NCI-H510A (cell line): ENCODE measurements around the gene TNS1.
"Not testable (repeated sequence)": the region's sequence is repeated elsewhere in the genome, so short reads cannot be mapped to it uniquely, and the experiment has no call there.

ENCODE experiments used
- DNase-seq: peaks from one replicate; lab custom pipeline; 2025; lab: John Stamatoyannopoulos, UW

Gene TNS1

GRCh38 chr2:217810260-217810659 lies 192.5 kb downstream of the TNS1 start:
- no peak for DNase-seq

GRCh38 chr2:217809736-217810135 lies 193.1 kb downstream of the TNS1 start:
- DNase-seq, result no peak

- DNase-seq, result not testable (repeated sequence)
Observed at GRCh38 chr2:217808967-217809366, 193.8 kb downstream of the TNS1 start.

GRCh38 chr2:217808326-217808725 lies 194.5 kb downstream of the TNS1 start:
- no peak for DNase-seq

- no peak for DNase-seq
Observed at GRCh38 chr2:217807753-217808152, 195.0 kb downstream of the TNS1 start.

GRCh38 chr2:217807025-217807424 lies 195.8 kb downstream of the TNS1 start:
- no peak for DNase-seq

GRCh38 chr2:217806482-217806765 lies 196.4 kb downstream of the TNS1 start:
- no peak for DNase-seq

GRCh38 chr2:217805668-217806481 lies 196.9 kb downstream of the TNS1 start:
- no peak for DNase-seq

- DNase-seq, result no peak
Observed at GRCh38 chr2:217804791-217805667, 197.8 kb downstream of the TNS1 start.

GRCh38 chr2:217804338-217804737 lies 198.5 kb downstream of the TNS1 start:
- DNase-seq, result no peak

GRCh38 chr2:217803653-217803960 lies 199.2 kb downstream of the TNS1 start:
- DNase-seq, result no peak

GRCh38 chr2:217802876-217803652 lies 199.7 kb downstream of the TNS1 start:
- no peak for DNase-seq

- DNase-seq, result no peak
Observed at GRCh38 chr2:217802266-217802665, 200.5 kb downstream of the TNS1 start.

- no peak for DNase-seq
Observed at GRCh38 chr2:217801711-217802110, 201.1 kb downstream of the TNS1 start.

GRCh38 chr2:217801115-217801531 lies 201.7 kb downstream of the TNS1 start:
- DNase-seq, result no peak

GRCh38 chr2:217800433-217801114 lies 202.2 kb downstream of the TNS1 start:
- DNase-seq, result no peak

GRCh38 chr2:217799563-217800432 lies 203.0 kb downstream of the TNS1 start:
- no peak for DNase-seq

- DNase-seq, result no peak
Observed at GRCh38 chr2:217798743-217799562, 203.8 kb downstream of the TNS1 start.

- no peak for DNase-seq
Observed at GRCh38 chr2:217798191-217798590, 204.6 kb downstream of the TNS1 start.

GRCh38 chr2:217797661-217798069 lies 205.1 kb downstream of the TNS1 start:
- peak; percentile 84 for DNase-seq
